HEK293 (cell line): Measurements from ENCODE around the gene MED29.
A peak's percentile ranks its signal among the peaks of the same experiment; 100 is the strongest.

Source experiments
- ZBTB17 ChIP-seq: fragments of 450-650 bp; formaldehyde crosslinking; IDR thresholded peaks from 2 replicates; pipeline ENCODE4 v1.5.1; 2016; ENCODE audit warnings: missing biosample characterization, missing genetic modification characterization
- ZNF146 ChIP-seq: fragments of 450-650 bp; formaldehyde crosslinking; IDR thresholded peaks from 2 replicates; pipeline ENCODE4 v1.5.1; 2016; ENCODE audit warnings: missing biosample characterization, missing genetic modification characterization
- ZNF350 ChIP-seq: fragments of 450-650 bp; formaldehyde crosslinking; IDR thresholded peaks from 2 replicates; pipeline ENCODE4 v1.5.0; 2017; ENCODE audit warnings: missing biosample characterization, mild to moderate bottlenecking, missing genetic modification characterization
- ZNF621 ChIP-seq: fragments of 450-650 bp; formaldehyde crosslinking; IDR thresholded peaks from 2 replicates; pipeline ENCODE4 v1.5.1; 2017; ENCODE audit warnings: missing biosample characterization, missing genetic modification characterization
- ZNF660 ChIP-seq: fragments of 450-650 bp; IDR thresholded peaks from 2 replicates; pipeline ENCODE4 v1.5.1; 2018; ENCODE audit warnings: missing biosample characterization, mild to moderate bottlenecking, missing genetic modification characterization
- TF ChIP-seq, protein P1 (sequence below): fragments of 450-650 bp; formaldehyde crosslinking; IDR thresholded peaks from 2 replicates; pipeline ENCODE4 v1.5.1; 2016; ENCODE audit warnings: missing biosample characterization, missing genetic modification characterization
- TF ChIP-seq, protein P2 (sequence below): fragments of 450-650 bp; formaldehyde crosslinking; IDR thresholded peaks from 2 replicates; pipeline ENCODE4 v1.5.1; 2016; ENCODE audit warnings: missing biosample characterization, missing genetic modification characterization
- TF ChIP-seq, protein P3 (sequence below): fragments of 450-650 bp; formaldehyde crosslinking; IDR thresholded peaks from 2 replicates; pipeline ENCODE4 v1.5.1; 2016; ENCODE audit warnings: missing biosample characterization, missing genetic modification characterization

DNA sequence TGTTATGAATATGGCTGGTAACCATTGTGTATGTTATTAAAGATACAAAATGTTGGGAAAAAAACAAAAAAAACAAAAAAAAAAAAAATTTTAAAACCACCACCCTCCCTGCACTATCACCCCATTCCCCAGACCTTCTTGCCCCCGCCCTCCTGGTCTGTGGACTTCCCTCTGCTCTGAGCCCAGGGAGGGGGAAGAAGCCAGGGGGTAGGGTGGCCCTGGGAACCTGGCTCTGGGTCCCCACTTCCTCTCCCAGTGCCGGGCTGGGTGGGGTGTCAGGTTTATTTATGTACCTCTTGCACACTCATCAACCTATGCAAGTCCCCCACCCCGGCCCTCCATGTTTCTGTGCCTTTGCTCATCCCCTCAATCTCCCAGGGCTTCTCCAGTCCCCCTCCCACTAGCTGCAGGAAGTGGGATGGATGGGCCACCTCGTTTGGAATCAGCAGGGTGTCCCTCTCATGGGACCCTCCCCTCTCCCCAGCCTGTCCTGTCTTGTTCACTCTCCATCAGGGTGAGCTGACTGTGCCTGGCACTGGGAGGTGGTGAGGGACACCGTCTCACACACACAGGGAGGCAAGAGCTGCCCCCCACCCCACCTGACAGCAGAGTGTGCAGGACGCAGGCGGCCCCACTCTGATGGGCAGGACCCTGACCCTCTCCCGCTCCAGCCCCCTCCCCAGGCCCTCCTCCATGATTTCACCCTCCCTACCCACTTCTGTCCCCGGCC, 6.2 kb upstream of the MED29 start:
- TF ChIP-seq, protein P1, sequence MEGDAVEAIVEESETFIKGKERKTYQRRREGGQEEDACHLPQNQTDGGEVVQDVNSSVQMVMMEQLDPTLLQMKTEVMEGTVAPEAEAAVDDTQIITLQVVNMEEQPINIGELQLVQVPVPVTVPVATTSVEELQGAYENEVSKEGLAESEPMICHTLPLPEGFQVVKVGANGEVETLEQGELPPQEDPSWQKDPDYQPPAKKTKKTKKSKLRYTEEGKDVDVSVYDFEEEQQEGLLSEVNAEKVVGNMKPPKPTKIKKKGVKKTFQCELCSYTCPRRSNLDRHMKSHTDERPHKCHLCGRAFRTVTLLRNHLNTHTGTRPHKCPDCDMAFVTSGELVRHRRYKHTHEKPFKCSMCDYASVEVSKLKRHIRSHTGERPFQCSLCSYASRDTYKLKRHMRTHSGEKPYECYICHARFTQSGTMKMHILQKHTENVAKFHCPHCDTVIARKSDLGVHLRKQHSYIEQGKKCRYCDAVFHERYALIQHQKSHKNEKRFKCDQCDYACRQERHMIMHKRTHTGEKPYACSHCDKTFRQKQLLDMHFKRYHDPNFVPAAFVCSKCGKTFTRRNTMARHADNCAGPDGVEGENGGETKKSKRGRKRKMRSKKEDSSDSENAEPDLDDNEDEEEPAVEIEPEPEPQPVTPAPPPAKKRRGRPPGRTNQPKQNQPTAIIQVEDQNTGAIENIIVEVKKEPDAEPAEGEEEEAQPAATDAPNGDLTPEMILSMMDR (tag by site-specific recombination): no peak
- TF ChIP-seq, protein P2, sequence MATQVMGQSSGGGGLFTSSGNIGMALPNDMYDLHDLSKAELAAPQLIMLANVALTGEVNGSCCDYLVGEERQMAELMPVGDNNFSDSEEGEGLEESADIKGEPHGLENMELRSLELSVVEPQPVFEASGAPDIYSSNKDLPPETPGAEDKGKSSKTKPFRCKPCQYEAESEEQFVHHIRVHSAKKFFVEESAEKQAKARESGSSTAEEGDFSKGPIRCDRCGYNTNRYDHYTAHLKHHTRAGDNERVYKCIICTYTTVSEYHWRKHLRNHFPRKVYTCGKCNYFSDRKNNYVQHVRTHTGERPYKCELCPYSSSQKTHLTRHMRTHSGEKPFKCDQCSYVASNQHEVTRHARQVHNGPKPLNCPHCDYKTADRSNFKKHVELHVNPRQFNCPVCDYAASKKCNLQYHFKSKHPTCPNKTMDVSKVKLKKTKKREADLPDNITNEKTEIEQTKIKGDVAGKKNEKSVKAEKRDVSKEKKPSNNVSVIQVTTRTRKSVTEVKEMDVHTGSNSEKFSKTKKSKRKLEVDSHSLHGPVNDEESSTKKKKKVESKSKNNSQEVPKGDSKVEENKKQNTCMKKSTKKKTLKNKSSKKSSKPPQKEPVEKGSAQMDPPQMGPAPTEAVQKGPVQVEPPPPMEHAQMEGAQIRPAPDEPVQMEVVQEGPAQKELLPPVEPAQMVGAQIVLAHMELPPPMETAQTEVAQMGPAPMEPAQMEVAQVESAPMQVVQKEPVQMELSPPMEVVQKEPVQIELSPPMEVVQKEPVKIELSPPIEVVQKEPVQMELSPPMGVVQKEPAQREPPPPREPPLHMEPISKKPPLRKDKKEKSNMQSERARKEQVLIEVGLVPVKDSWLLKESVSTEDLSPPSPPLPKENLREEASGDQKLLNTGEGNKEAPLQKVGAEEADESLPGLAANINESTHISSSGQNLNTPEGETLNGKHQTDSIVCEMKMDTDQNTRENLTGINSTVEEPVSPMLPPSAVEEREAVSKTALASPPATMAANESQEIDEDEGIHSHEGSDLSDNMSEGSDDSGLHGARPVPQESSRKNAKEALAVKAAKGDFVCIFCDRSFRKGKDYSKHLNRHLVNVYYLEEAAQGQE: no peak
- TF ChIP-seq ZNF146 (tag by site-specific recombination): no peak
- no peak for TF ChIP-seq ZBTB17 (tag by site-specific recombination)
- no peak for TF ChIP-seq ZNF660 (tag by site-specific recombination)
- TF ChIP-seq ZNF350 (tag by site-specific recombination): no peak
- TF ChIP-seq, protein P3, sequence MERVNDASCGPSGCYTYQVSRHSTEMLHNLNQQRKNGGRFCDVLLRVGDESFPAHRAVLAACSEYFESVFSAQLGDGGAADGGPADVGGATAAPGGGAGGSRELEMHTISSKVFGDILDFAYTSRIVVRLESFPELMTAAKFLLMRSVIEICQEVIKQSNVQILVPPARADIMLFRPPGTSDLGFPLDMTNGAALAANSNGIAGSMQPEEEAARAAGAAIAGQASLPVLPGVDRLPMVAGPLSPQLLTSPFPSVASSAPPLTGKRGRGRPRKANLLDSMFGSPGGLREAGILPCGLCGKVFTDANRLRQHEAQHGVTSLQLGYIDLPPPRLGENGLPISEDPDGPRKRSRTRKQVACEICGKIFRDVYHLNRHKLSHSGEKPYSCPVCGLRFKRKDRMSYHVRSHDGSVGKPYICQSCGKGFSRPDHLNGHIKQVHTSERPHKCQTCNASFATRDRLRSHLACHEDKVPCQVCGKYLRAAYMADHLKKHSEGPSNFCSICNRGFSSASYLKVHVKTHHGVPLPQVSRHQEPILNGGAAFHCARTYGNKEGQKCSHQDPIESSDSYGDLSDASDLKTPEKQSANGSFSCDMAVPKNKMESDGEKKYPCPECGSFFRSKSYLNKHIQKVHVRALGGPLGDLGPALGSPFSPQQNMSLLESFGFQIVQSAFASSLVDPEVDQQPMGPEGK (tag by site-specific recombination): peak; percentile 33
- TF ChIP-seq ZNF621: no peak
